Measurements from ENCODE around the gene DGKG.

DNA sequence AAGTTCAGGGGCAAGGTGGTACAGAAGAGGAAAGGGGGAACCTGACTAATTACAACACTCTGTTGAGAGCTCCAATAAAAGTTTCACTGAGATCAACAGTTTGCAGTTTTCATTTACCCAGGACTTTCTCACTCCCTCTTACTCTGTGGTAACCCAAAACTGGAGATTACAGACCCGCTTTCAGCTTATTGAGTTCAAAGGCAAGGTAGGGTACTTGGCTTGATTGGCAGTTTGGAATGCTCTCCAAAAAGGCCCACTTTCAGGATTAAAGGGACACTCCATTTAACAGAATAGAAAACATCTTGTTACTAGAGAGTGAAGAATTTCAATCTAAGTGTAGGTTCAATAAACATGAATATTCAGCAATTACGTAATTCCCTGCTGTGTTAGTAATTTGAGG lies 135.6 kb downstream of the DGKG start:
- TF ChIP-seq, protein P1, sequence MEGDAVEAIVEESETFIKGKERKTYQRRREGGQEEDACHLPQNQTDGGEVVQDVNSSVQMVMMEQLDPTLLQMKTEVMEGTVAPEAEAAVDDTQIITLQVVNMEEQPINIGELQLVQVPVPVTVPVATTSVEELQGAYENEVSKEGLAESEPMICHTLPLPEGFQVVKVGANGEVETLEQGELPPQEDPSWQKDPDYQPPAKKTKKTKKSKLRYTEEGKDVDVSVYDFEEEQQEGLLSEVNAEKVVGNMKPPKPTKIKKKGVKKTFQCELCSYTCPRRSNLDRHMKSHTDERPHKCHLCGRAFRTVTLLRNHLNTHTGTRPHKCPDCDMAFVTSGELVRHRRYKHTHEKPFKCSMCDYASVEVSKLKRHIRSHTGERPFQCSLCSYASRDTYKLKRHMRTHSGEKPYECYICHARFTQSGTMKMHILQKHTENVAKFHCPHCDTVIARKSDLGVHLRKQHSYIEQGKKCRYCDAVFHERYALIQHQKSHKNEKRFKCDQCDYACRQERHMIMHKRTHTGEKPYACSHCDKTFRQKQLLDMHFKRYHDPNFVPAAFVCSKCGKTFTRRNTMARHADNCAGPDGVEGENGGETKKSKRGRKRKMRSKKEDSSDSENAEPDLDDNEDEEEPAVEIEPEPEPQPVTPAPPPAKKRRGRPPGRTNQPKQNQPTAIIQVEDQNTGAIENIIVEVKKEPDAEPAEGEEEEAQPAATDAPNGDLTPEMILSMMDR (IDR thresholded peaks at IDR 0.05): no peak
- no peak for TF ChIP-seq POLR2A (IDR thresholded peaks at IDR 0.05)
